HEK293 (cell line): ENCODE data around the gene KANK4.

Experiments used
- CTCF ChIA-PET: fragments of 350-600 bp; formaldehyde crosslinking; extraction: SDS; loops from one replicate; lab custom pipeline; 2021; ENCODE audit warnings: antibody characterized with exemption; lab: Yijun Ruan, JAX
- POLR2A ChIA-PET: fragments of 300-600 bp; formaldehyde crosslinking; extraction: SDS; loops from one replicate; lab custom pipeline; 2020; ENCODE audit warnings: antibody characterized with exemption, inconsistent platforms; lab: Yijun Ruan, JAX
- H3K27ac ChIP-seq: fragments of 200-500 bp; sonication (Bioruptor generic); 2 replicates; pipeline ENCODE4 v1.5.1; 2014; ENCODE audit warnings: low read depth, low read length, control low read depth, inconsistent platforms; ENCODE audit errors: extremely low read depth
- H3K36me3 ChIP-seq, 2 experiments: fragments of 200-500 bp in 1 of 2; sonication (Bioruptor generic) in 1 of 2; 1 replicate in 1 of 2; 2 replicates in 1 of 2; pipeline ENCODE4 v1.5.1; 2014 to 2017; ENCODE audit warnings: inconsistent platforms in 2 of 2, low read length in 2 of 2; ENCODE audit not compliant: control insufficient read depth in 2 of 2, insufficient read depth in 1 of 2
- H3K4me1 ChIP-seq: fragments of 200-500 bp; sonication (Bioruptor generic); 2 replicates; pipeline ENCODE4 v1.5.1; 2014; ENCODE audit warnings: mild to moderate bottlenecking, low read length, inconsistent platforms; ENCODE audit not compliant: control insufficient read depth, insufficient read depth
- H3K4me3 ChIP-seq: 2 replicates; pipeline ENCODE4 v1.5.1; 2011; ENCODE audit warnings: low read depth, mild to moderate bottlenecking, control low read depth, low read length, moderate library complexity
- H3K9me3 ChIP-seq: fragments of 200-500 bp; sonication (Bioruptor generic); 2 replicates; pipeline ENCODE4 v1.5.1; 2014; ENCODE audit warnings: low read depth, low read length, inconsistent platforms; ENCODE audit not compliant: control insufficient read depth, insufficient read depth
- GLIS2 ChIP-seq: fragments of 450-650 bp; formaldehyde crosslinking; IDR thresholded peaks from 2 replicates; pipeline ENCODE4 v1.5.1; 2016; ENCODE audit warnings: missing biosample characterization, missing genetic modification characterization
- HOXD13 ChIP-seq: sonication (generic); formaldehyde crosslinking; IDR thresholded peaks from 2 replicates; pipeline ENCODE4 v1.8.0; 2022; ENCODE audit warnings: missing genetic modification reagents, borderline replicate concordance
- KLF9 ChIP-seq: fragments of 450-650 bp; formaldehyde crosslinking; IDR thresholded peaks from 2 replicates; pipeline ENCODE4 v1.5.1; 2016; ENCODE audit warnings: missing biosample characterization, missing genetic modification characterization, low read depth
- OSR2 ChIP-seq: fragments of 450-650 bp; formaldehyde crosslinking; IDR thresholded peaks from 2 replicates; pipeline ENCODE4 v1.5.1; 2016; ENCODE audit warnings: missing biosample characterization, missing genetic modification characterization
- OVOL3 ChIP-seq: fragments of 450-650 bp; formaldehyde crosslinking; IDR thresholded peaks from 2 replicates; pipeline ENCODE4 v1.5.1; 2016; ENCODE audit warnings: missing biosample characterization, missing genetic modification characterization
- ZFHX2 ChIP-seq: fragments of 450-650 bp; formaldehyde crosslinking; conservative IDR thresholded peaks from 2 replicates; pipeline ENCODE4 v1.5.1; 2016; ENCODE audit warnings: missing biosample characterization, missing genetic modification characterization
- ZNF121 ChIP-seq: fragments of 450-650 bp; formaldehyde crosslinking; IDR thresholded peaks from 2 replicates; pipeline ENCODE4 v1.5.1; 2016; ENCODE audit warnings: missing biosample characterization, missing genetic modification characterization
- ZNF169 ChIP-seq: fragments of 450-650 bp; formaldehyde crosslinking; IDR thresholded peaks from 2 replicates; pipeline ENCODE4 v1.5.1; 2016; ENCODE audit warnings: missing biosample characterization, missing genetic modification characterization
- ZNF23 ChIP-seq: fragments of 450-650 bp; formaldehyde crosslinking; IDR thresholded peaks from 2 replicates; pipeline ENCODE4 v1.5.1; 2016; ENCODE audit warnings: missing biosample characterization, missing genetic modification characterization, borderline replicate concordance
- ZNF311 ChIP-seq: fragments of 450-650 bp; formaldehyde crosslinking; IDR thresholded peaks from 2 replicates; pipeline ENCODE4 v1.5.1; 2017; ENCODE audit warnings: missing biosample characterization, missing genetic modification characterization, borderline replicate concordance
- ZNF324 ChIP-seq: fragments of 450-650 bp; formaldehyde crosslinking; IDR thresholded peaks from 2 replicates; pipeline ENCODE4 v1.5.1; 2016; ENCODE audit warnings: missing biosample characterization, missing genetic modification characterization
- ZNF335 ChIP-seq: fragments of 450-650 bp; formaldehyde crosslinking; conservative IDR thresholded peaks from 2 replicates; pipeline ENCODE4 v1.5.1; 2016; ENCODE audit warnings: missing biosample characterization, missing genetic modification characterization
- ZNF473 ChIP-seq: fragments of 450-650 bp; formaldehyde crosslinking; IDR thresholded peaks from 2 replicates; pipeline ENCODE4 v1.5.1; 2017; ENCODE audit warnings: missing biosample characterization, missing genetic modification characterization
- ZNF549 ChIP-seq: fragments of 450-650 bp; IDR thresholded peaks from 2 replicates; pipeline ENCODE4 v1.5.1; 2018; ENCODE audit warnings: missing biosample characterization, missing genetic modification characterization, mild to moderate bottlenecking, inconsistent platforms, moderate library complexity
- ZNF629 ChIP-seq: fragments of 450-650 bp; formaldehyde crosslinking; IDR thresholded peaks from 2 replicates; pipeline ENCODE4 v1.5.1; 2017; ENCODE audit warnings: missing biosample characterization, missing genetic modification characterization
- ZNF664 ChIP-seq: fragments of 450-650 bp; formaldehyde crosslinking; IDR thresholded peaks from 2 replicates; pipeline ENCODE4 v1.5.1; 2016; ENCODE audit warnings: missing biosample characterization, missing genetic modification characterization
- ZNF677 ChIP-seq: fragments of 450-650 bp; IDR thresholded peaks from 2 replicates; pipeline ENCODE4 v1.5.0; 2018; ENCODE audit warnings: missing biosample characterization, mild to moderate bottlenecking, missing genetic modification characterization, moderate library complexity
- TF ChIP-seq, protein P1 (sequence below): fragments of 450-650 bp; formaldehyde crosslinking; IDR thresholded peaks from 2 replicates; pipeline ENCODE4 v1.5.1; 2016; ENCODE audit warnings: missing biosample characterization, missing genetic modification characterization
- TF ChIP-seq, protein P2 (sequence below): fragments of 450-650 bp; formaldehyde crosslinking; IDR thresholded peaks from 2 replicates; pipeline ENCODE4 v1.5.1; 2016; ENCODE audit warnings: missing biosample characterization, missing genetic modification characterization
- TF ChIP-seq, protein P3 (sequence below): fragments of 450-650 bp; formaldehyde crosslinking; IDR thresholded peaks from 2 replicates; pipeline ENCODE4 v1.5.1; 2016; ENCODE audit warnings: missing biosample characterization, missing genetic modification characterization
- TF ChIP-seq, protein P4 (sequence below): fragments of 450-650 bp; formaldehyde crosslinking; IDR thresholded peaks from 2 replicates; pipeline ENCODE4 v1.5.1; 2017; ENCODE audit warnings: missing biosample characterization, missing genetic modification characterization
- TF ChIP-seq, protein P5 (sequence below): fragments of 450-650 bp; formaldehyde crosslinking; conservative IDR thresholded peaks from 2 replicates; pipeline ENCODE4 v1.5.1; 2016; ENCODE audit warnings: low read depth, missing biosample characterization, missing genetic modification characterization

Gene KANK4

DNA sequence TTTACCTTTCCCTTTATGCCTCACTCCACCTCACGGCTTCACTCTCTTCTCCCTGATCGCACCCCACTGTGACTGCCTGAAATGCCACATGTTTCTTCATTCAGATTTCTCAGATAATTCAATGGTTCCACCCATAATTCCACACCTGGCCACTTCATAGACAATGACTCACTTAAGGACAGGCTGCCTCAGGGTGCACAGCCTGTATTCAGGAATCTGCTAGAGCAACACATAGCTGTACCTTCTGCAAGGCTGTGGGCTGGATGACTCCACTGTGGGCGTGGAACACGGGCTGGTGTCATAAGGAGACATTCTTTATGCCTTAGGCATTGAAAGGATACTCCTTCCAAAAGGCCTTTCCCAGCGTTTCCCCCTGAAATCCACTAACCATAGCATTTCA is 88.5 kb downstream of the KANK4 start:
- Histone ChIP-seq H3K4me1 (0 out of 2 replicates have a peak, but pooled peaks cover 2% of the 10 kb centered on the region), H3K4me3 (no peak overlapping the region), H3K9me3 (no peaks in the 10 kb centered on the region), H3K36me3 (no peaks in the 10 kb centered on the region), H3K27ac (no peak overlapping the region)
- TF ChIP-seq ZNF549 (tag by site-specific recombination) (no peak), GLIS2 (tag by site-specific recombination) (no peak), ZNF121 (tag by site-specific recombination) (no peak), ZFHX2 (peak; percentile 46; the same call in 1 of the 2 replicates)
- TF ChIP-seq, protein P1, sequence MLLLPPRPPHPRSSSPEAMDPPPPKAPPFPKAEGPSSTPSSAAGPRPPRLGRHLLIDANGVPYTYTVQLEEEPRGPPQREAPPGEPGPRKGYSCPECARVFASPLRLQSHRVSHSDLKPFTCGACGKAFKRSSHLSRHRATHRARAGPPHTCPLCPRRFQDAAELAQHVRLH (tag by site-specific recombination): no peak
- ChIA-PET POLR2A (no interaction called here), CTCF (interaction anchor here (1.3 kb wide), 1 partner anchor 55 kb away, joined by 3 read pairs; no protein-coding TSS in a partner anchor)

DNA sequence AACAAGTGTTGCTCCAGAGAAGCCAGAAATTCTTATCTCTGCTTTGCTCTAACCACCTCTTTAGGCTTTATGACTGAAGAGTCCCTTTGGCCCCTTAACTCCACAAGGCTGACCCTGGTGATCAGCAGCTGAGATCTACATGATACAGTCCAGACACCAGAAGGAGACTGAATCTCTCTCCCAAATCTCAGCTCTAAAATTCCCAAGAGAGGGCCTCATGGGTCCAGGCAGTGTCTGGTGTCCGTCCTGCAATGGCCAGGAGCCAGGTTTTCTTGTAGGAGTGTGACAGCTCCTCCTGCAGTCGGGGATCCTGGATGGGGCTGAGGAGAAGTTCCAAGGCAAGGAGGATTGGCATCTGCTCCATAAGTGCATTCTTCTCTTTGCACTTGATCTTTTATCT is 89.3 kb downstream of the KANK4 start:
- no peak overlapping the region for H3K27ac ChIP-seq
- CTCF ChIA-PET: interaction anchor here (0.6 to 1.3 kb wide), 5 partner anchors 23 to 177 kb away, joined by 3 read pairs; no protein-coding TSS in a partner anchor

DNA sequence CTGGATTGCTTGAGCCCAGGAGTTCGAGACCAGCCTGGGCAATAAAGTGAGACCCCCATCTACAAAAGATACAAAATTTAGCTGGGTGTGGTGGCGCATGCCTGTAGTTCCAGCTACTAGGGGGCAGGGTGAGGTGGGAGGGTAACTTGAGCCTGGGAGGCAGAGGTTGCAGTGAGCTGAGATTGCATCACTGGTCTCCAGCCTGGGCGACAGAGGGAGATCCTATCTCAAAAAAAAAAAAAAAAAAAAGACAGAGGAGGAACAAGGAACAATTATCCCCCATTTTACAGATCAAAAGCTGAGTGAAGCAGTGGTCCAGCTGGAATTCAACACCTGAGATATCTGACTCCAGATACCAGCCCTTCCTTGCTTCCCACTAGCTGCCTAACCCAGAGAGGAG is 89.8 kb downstream of the KANK4 start:
- ChIA-PET CTCF (interaction anchor here (0.7 to 1.3 kb wide), 4 partner anchors 22 to 178 kb away, joined by 3 read pairs; no protein-coding TSS in a partner anchor), POLR2A (no interaction called here)
- H3K9me3 ChIP-seq: no peaks in the 10 kb centered on the region
- no peak overlapping the region for H3K4me3 ChIP-seq
- H3K36me3 ChIP-seq: no peaks in the 10 kb centered on the region
- 0 out of 2 replicates have a peak, but pooled peaks cover 2% of the 10 kb centered on the region for H3K4me1 ChIP-seq
- H3K27ac ChIP-seq: no peak overlapping the region
- TF ChIP-seq ZFHX2: peak; percentile 41; the same call in 1 of the 2 replicates
- TF ChIP-seq OVOL3 (tag by site-specific recombination): no peak
- TF ChIP-seq OSR2: peak; percentile 66
- TF ChIP-seq ZNF169 (tag by site-specific recombination): no peak
- TF ChIP-seq KLF9: no peak
- TF ChIP-seq, protein P2, sequence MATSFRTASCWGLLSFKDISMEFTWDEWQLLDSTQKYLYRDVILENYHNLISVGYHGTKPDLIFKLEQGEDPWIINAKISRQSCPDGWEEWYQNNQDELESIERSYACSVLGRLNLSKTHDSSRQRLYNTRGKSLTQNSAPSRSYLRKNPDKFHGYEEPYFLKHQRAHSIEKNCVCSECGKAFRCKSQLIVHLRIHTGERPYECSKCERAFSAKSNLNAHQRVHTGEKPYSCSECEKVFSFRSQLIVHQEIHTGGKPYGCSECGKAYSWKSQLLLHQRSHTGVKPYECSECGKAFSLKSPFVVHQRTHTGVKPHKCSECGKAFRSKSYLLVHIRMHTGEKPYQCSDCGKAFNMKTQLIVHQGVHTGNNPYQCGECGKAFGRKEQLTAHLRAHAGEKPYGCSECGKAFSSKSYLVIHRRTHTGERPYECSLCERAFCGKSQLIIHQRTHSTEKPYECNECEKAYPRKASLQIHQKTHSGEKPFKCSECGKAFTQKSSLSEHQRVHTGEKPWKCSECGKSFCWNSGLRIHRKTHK (tag by site-specific recombination): no peak
- no peak for TF ChIP-seq ZNF677 (tag by site-specific recombination)
- TF ChIP-seq, protein P3, sequence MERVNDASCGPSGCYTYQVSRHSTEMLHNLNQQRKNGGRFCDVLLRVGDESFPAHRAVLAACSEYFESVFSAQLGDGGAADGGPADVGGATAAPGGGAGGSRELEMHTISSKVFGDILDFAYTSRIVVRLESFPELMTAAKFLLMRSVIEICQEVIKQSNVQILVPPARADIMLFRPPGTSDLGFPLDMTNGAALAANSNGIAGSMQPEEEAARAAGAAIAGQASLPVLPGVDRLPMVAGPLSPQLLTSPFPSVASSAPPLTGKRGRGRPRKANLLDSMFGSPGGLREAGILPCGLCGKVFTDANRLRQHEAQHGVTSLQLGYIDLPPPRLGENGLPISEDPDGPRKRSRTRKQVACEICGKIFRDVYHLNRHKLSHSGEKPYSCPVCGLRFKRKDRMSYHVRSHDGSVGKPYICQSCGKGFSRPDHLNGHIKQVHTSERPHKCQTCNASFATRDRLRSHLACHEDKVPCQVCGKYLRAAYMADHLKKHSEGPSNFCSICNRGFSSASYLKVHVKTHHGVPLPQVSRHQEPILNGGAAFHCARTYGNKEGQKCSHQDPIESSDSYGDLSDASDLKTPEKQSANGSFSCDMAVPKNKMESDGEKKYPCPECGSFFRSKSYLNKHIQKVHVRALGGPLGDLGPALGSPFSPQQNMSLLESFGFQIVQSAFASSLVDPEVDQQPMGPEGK (tag by site-specific recombination): peak; percentile 31; the same call in 1 of the 2 replicates
- TF ChIP-seq ZNF629: no peak
- TF ChIP-seq ZNF324: 0 out of 2 replicates have a peak, but pooled peaks have one; percentile 40

More for the DNA sequence above, 89.3 kb downstream of the KANK4 start:
- Histone ChIP-seq H3K4me1 (0 out of 2 replicates have a peak, but pooled peaks cover 2% of the 10 kb centered on the region), H3K4me3 (no peak overlapping the region), H3K36me3 (no peaks in the 10 kb centered on the region), H3K9me3 (no peaks in the 10 kb centered on the region)
- POLR2A ChIA-PET: no interaction called here
- no peak for TF ChIP-seq ZNF473 (tag by site-specific recombination)
- TF ChIP-seq, protein P4, sequence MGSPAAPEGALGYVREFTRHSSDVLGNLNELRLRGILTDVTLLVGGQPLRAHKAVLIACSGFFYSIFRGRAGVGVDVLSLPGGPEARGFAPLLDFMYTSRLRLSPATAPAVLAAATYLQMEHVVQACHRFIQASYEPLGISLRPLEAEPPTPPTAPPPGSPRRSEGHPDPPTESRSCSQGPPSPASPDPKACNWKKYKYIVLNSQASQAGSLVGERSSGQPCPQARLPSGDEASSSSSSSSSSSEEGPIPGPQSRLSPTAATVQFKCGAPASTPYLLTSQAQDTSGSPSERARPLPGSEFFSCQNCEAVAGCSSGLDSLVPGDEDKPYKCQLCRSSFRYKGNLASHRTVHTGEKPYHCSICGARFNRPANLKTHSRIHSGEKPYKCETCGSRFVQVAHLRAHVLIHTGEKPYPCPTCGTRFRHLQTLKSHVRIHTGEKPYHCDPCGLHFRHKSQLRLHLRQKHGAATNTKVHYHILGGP (tag by site-specific recombination): no peak
- no peak for TF ChIP-seq ZNF23 (tag by site-specific recombination)
- TF ChIP-seq, protein P5, sequence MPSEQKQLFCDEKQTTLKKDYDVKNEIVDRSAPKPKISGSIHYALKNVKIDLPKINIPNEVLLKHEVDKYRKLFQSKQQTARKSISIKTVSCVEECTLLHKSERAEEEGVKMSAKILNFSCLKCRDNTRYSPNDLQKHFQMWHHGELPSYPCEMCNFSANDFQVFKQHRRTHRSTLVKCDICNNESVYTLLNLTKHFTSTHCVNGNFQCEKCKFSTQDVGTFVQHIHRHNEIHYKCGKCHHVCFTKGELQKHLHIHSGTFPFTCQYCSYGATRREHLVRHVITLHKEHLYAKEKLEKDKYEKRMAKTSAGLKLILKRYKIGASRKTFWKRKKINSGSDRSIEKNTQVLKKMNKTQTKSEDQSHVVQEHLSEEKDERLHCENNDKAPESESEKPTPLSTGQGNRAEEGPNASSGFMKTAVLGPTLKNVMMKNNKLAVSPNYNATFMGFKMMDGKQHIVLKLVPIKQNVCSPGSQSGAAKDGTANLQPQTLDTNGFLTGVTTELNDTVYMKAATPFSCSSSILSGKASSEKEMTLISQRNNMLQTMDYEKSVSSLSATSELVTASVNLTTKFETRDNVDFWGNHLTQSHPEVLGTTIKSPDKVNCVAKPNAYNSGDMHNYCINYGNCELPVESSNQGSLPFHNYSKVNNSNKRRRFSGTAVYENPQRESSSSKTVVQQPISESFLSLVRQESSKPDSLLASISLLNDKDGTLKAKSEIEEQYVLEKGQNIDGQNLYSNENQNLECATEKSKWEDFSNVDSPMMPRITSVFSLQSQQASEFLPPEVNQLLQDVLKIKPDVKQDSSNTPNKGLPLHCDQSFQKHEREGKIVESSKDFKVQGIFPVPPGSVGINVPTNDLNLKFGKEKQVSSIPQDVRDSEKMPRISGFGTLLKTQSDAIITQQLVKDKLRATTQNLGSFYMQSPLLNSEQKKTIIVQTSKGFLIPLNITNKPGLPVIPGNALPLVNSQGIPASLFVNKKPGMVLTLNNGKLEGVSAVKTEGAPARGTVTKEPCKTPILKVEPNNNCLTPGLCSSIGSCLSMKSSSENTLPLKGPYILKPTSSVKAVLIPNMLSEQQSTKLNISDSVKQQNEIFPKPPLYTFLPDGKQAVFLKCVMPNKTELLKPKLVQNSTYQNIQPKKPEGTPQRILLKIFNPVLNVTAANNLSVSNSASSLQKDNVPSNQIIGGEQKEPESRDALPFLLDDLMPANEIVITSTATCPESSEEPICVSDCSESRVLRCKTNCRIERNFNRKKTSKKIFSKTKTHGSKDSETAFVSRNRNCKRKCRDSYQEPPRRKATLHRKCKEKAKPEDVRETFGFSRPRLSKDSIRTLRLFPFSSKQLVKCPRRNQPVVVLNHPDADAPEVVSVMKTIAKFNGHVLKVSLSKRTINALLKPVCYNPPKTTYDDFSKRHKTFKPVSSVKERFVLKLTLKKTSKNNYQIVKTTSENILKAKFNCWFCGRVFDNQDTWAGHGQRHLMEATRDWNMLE (tag by site-specific recombination): no peak
- TF ChIP-seq ZNF311: no peak
- TF ChIP-seq HOXD13 (CRISPR knock-in tag): no peak
- TF ChIP-seq ZNF335 (tag by site-specific recombination): peak; percentile 42
- no peak for TF ChIP-seq ZNF664
